K562 (cell line): ENCODE data around the gene MPHOSPH9. TPM values are rescaled to one million over a fixed set of nuclear protein-coding genes. Genes with fewer than 3 reads are reported as not detected.

Experiments
- ATAC-seq: fragments of 200-7000 bp; cut with Tn5 transposase; 3 replicates; pipeline ENCODE4 v1.9.1; 2020; ENCODE audit warnings: moderate library complexity
- BruUV-seq: library from RNA; stranded (reverse); fragments of 400-500 nt; replicated peaks from 2 replicates; lab custom pipeline; 2021; lab: Mats Ljungman, UMichigan
- CTCF ChIA-PET: fragments of 300-600 bp; formaldehyde crosslinking; extraction: SDS; loops from one replicate; lab custom pipeline; 2021; ENCODE audit warnings: low intra/inter-chr PET ratio; lab: Yijun Ruan, JAX
- POLR2A ChIA-PET: fragments of 300-600, 350-650 bp; sonication (Branson Sonifier 250); formaldehyde crosslinking; extraction: SDS; loops from one replicate; lab custom pipeline; 2021; ENCODE audit warnings: antibody characterized with exemption, inconsistent platforms; lab: Yijun Ruan, JAX
- DNase-seq, 4 experiments: peaks; one replicate each; pipeline versions ENCODE4 v3.0.0 to v3.0.0-alpha.2; 2011 to 2018; ENCODE audit warnings: low spot score in 3 of 4, mixed read lengths in 3 of 4; ENCODE audit errors: extremely low read depth in 1 of 4
- FAIRE-seq: peaks from 2 replicates; lab custom pipeline; 2011; peaks lifted over from hg19 to GRCh38; lab: Jason Lieb, UNC
- H2AFZ ChIP-seq: 2 replicates; pipeline ENCODE4 v1.6.0; 2011; ENCODE audit warnings: low read depth, low read length, control low read depth, inconsistent platforms
- H3K27ac ChIP-seq: fragments of 200-600 bp; 3 replicates; pipeline ENCODE4 v1.8.0; 2011; ENCODE audit warnings: low read depth, mild to moderate bottlenecking, control low read depth, inconsistent platforms, low read length, moderate library complexity, mixed read lengths; ENCODE audit errors: extremely low read depth
- H3K27me3 ChIP-seq, 2 experiments: fragments of 300-600 bp in 1 of 2; 2 replicates in 1 of 2; 3 replicates in 1 of 2; pipeline versions ENCODE4 v1.6.0 to v1.8.0; 2011; ENCODE audit warnings: inconsistent platforms in 2 of 2, low read length in 2 of 2, mild to moderate bottlenecking in 1 of 2, mixed read lengths in 1 of 2, moderate library complexity in 1 of 2; ENCODE audit not compliant: control insufficient read depth in 2 of 2, insufficient read depth in 2 of 2
- H3K36me3 ChIP-seq: fragments of 300-600 bp; 3 replicates; pipeline ENCODE4 v1.8.0; 2011; ENCODE audit warnings: mild to moderate bottlenecking, low read length, inconsistent platforms; ENCODE audit not compliant: control insufficient read depth, insufficient read depth
- H3K4me1 ChIP-seq, 2 experiments: fragments of 200-600 bp in 1 of 2; replicated peaks in 1 of 2; 2 replicates in 1 of 2; 3 replicates in 1 of 2; pipeline versions ENCODE4 v1.5.1 to v1.8.0; 2011; ENCODE audit warnings: inconsistent platforms in 2 of 2, low read length in 2 of 2, mild to moderate bottlenecking in 1 of 2, mixed read lengths in 1 of 2, moderate library complexity in 1 of 2; ENCODE audit not compliant: control insufficient read depth in 2 of 2, insufficient read depth in 2 of 2
- H3K4me2 ChIP-seq: 2 replicates; pipeline ENCODE4 v1.6.1; 2011; ENCODE audit warnings: low read length, control low read depth, inconsistent platforms, mixed read lengths; ENCODE audit not compliant: insufficient read depth
- H3K4me3 ChIP-seq: fragments of 200-600 bp; sonication (generic), shearing (Covaris generic); 2 replicates; pipeline ENCODE4 v1.5.1; 2016; ENCODE audit warnings: control low read depth, inconsistent platforms
- H3K79me2 ChIP-seq: fragments of 200-600 bp; 3 replicates; pipeline ENCODE4 v1.8.0; 2011; ENCODE audit warnings: low read length, inconsistent platforms; ENCODE audit not compliant: control insufficient read depth, insufficient read depth
- H3K9ac ChIP-seq, 2 experiments: 2 replicates each; pipeline versions ENCODE4 v1.6.0 to v1.6.1; 2011; ENCODE audit warnings: low read depth in 2 of 2, low read length in 2 of 2, control low read depth in 1 of 2, inconsistent platforms in 1 of 2, mild to moderate bottlenecking in 1 of 2, mixed read lengths in 1 of 2; ENCODE audit not compliant: insufficient read depth in 1 of 2
- H3K9me1 ChIP-seq: one replicate; pipeline ENCODE4 v1.6.0; 2011; ENCODE audit warnings: inconsistent platforms, mild to moderate bottlenecking, low read length, moderate library complexity; ENCODE audit not compliant: control insufficient read depth, insufficient read depth
- H3K9me3 ChIP-seq: replicated peaks from 2 replicates; pipeline ENCODE4 v1.5.1; 2011; ENCODE audit warnings: low read depth, low read length, inconsistent platforms; ENCODE audit not compliant: control insufficient read depth, insufficient read depth
- H4K20me1 ChIP-seq: replicated peaks from 2 replicates; pipeline ENCODE4 v1.6.1; 2011; ENCODE audit warnings: low read length, inconsistent platforms, mixed read lengths; ENCODE audit not compliant: control insufficient read depth, insufficient read depth
- DIDO1 ChIP-seq: fragments of 450-650 bp; IDR thresholded peaks from 2 replicates; pipeline ENCODE4 v1.6.1; 2016; ENCODE audit warnings: low read depth, missing biosample characterization, missing genetic modification characterization
- GABPB2 ChIP-seq: fragments of 250-450 bp; sonication (Bioruptor Pico); conservative IDR thresholded peaks from 2 replicates; pipeline ENCODE4 v1.5.1; 2021; ENCODE audit warnings: mild to moderate bottlenecking
- KHSRP ChIP-seq: fragments of 450-650 bp; IDR thresholded peaks from 2 replicates; pipeline ENCODE4 v1.6.1; 2017
- MCM5 ChIP-seq: fragments of 450-650 bp; IDR thresholded peaks from 2 replicates; pipeline ENCODE4 v1.6.1; 2016; ENCODE audit warnings: low read depth
- MYNN ChIP-seq, 2 experiments: sonication (generic); formaldehyde crosslinking in 1 of 2; IDR thresholded peaks; 2 replicates each; pipeline versions ENCODE4 v1.5.0 to v1.6.1; 2016 to 2020; ENCODE audit warnings: antibody characterized with exemption in 1 of 2, missing genetic modification reagents in 1 of 2
- NFE2L1 ChIP-seq: fragments of 450-650 bp; IDR thresholded peaks from 2 replicates; pipeline ENCODE4 v1.6.1; 2016; ENCODE audit warnings: missing genetic modification characterization, low read depth, mild to moderate bottlenecking, missing compliant biosample characterization, moderate library complexity, borderline replicate concordance
- OTX1 ChIP-seq: fragments of 450-650 bp; formaldehyde crosslinking; IDR thresholded peaks from 2 replicates; pipeline ENCODE4 v1.4.0; 2022; ENCODE audit warnings: mild to moderate bottlenecking
- PHF8 ChIP-seq: fragments of 200-600 bp; sonication (generic); IDR thresholded peaks from 2 replicates; pipeline ENCODE4 v1.6.1; 2012; ENCODE audit warnings: mixed run types, mild to moderate bottlenecking, inconsistent platforms, low read length, moderate library complexity, borderline replicate concordance
- SMARCC2 ChIP-seq: fragments of 450-650 bp; IDR thresholded peaks from 2 replicates; pipeline ENCODE4 v1.6.1; 2017; ENCODE audit warnings: antibody characterized with exemption, moderate library complexity, mild to moderate bottlenecking, low read depth
- ZBTB11 ChIP-seq, 3 experiments: fragments of 200-800 bp in 1 of 3; fragments of 250-450 bp in 1 of 3; fragments of 450-650 bp in 1 of 3; sonication (Bioruptor Pico) in 1 of 3; sonication (Bioruptor generic) in 1 of 3; formaldehyde crosslinking in 1 of 3; IDR thresholded peaks; 2 replicates each; pipeline versions ENCODE4 v1.6.1 to v1.8.0; 2016 to 2022; ENCODE audit warnings: mild to moderate bottlenecking in 2 of 3, missing genetic modification characterization in 2 of 3, missing compliant biosample characterization in 1 of 3, moderate library complexity in 1 of 3
- ZFPM2 ChIP-seq: fragments of 250-450 bp; sonication (Bioruptor Pico); IDR thresholded peaks from 2 replicates; pipeline ENCODE4 v1.5.1; 2022; ENCODE audit warnings: mild to moderate bottlenecking
- ZFX ChIP-seq: sonication (generic); formaldehyde crosslinking; IDR thresholded peaks from 2 replicates; pipeline ENCODE4 v1.8.0; 2022; ENCODE audit warnings: mild to moderate bottlenecking, missing genetic modification reagents, moderate library complexity
- WGBS: fragments of 100-300 bp; shearing (Covaris generic); methylation state at CpG from one replicate; pipeline ENCODE4 v1.1.6; 2016; ENCODE audit warnings: low coverage, mixed read lengths; ENCODE audit not compliant: insufficient coverage; ENCODE audit errors: missing lambda C conversion rate; 5-methylcytosine and 5-hydroxymethylcytosine counted together
- in situ Hi-C: fragments of 300-500 bp; cut with MboI; formaldehyde crosslinking; loops from 4 replicates; pipeline ENCODE4 v1.15.0; 2018; ENCODE audit warnings: inconsistent platforms, mixed read lengths
- intact Hi-C: fragments of 100-400 bp; cut with micrococcal nuclease; formaldehyde crosslinking; loops from 2 replicates; pipeline ENCODE4 v1.14.2; 2022
- polyA plus RNA-seq, 8 experiments: library from polyadenylated mRNA; depleted of rRNA in 4 of 8; stranded (reverse) in 5 of 8; unstranded in 3 of 8; fragments of >200 nt; fragmentation: Nextera tagmentation in 2 of 8; fragmentation: Illumina TruSeq in 1 of 8; extraction: Ambion mirVana in 2 of 8; extraction: Trizol in 1 of 8; gene quantifications; 2 replicates each; pipeline versions ENCODE4 v1.2.1 to v1.2.3, GENCODE V29; 2011 to 2014; ENCODE audit warnings: inconsistent platforms in 1 of 8, missing spikeins in 1 of 8
- total RNA-seq, 7 experiments: library from RNA; depleted of rRNA in 6 of 7; stranded (reverse); fragments of >200 nt in 6 of 7; fragmentation: Illumina TruSeq in 2 of 7; extraction: Trizol in 2 of 7; gene quantifications; 2 replicates each; pipeline versions ENCODE4 v1.2.1 to v1.2.3, GENCODE V29; 2011 to 2021; ENCODE audit warnings: low replicate concordance in 1 of 7

Gene MPHOSPH9
- total and polyA plus RNA-seq, 9 of the 15 experiments (the other 6 are each of a cell fraction or from before 2014, with no cell fraction given) = 14.2 to 103 (median 54.5) TPM

GRCh38 chr12:123143736-123144461, 89.0 kb downstream of the MPHOSPH9 start:
- in situ Hi-C loops (no loop called here), intact Hi-C loops (loop anchor here (10.0 kb wide), 1 partner anchor 159 kb away; the partner anchor contains the start of gene ARL6IP4)
- BruUV-seq = no TSS peak
- H3K4me2 ChIP-seq = no peak overlapping the region
- ATAC-seq (no peak), DNase-seq (no peak), FAIRE-seq (no peak)
- no peak for TF ChIP-seq DIDO1
- TF ChIP-seq PHF8 = no peak
- no peak for TF ChIP-seq OTX1 (CRISPR knock-in tag)
- TF ChIP-seq GABPB2 (CRISPR knock-in tag) = no peak
- TF ChIP-seq ZFX (CRISPR knock-in tag) = no peak
- TF ChIP-seq KHSRP = no peak
- no peak for TF ChIP-seq ZBTB11 (CRISPR knock-in tag; IDR thresholded peaks at IDR 0.05)
- TF ChIP-seq ZFPM2 = no peak
- no peak for TF ChIP-seq NFE2L1 (tag)
- no peak for TF ChIP-seq SMARCC2
- TF ChIP-seq MCM5 = no peak
- TF ChIP-seq MYNN (IDR thresholded peaks at IDR 0.05) = no peak
- TF ChIP-seq MYNN (CRISPR knock-in tag; IDR thresholded peaks at IDR 0.05) = no peak
- H2AFZ ChIP-seq = no peak overlapping the region
- no peak overlapping the region for H3K4me3 ChIP-seq
- H3K9ac ChIP-seq = no peak overlapping the region
- no peaks in the 10 kb centered on the region for H3K27me3 ChIP-seq
- ChIA-PET CTCF (no interaction called here), POLR2A (interaction anchor here (1.1 to 1.4 kb wide), 3 partner anchors 12 to 46 kb away, joined by 3 to 4 read pairs (median 3); no protein-coding TSS in a partner anchor)
- peaks cover 12 to 43% of the 10 kb centered on the region in 2 experiments for H3K4me1 ChIP-seq
- H3K9me1 ChIP-seq = peaks cover under 1% of the 10 kb centered on the region
- H3K27ac ChIP-seq = no peak overlapping the region
- no peaks in the 10 kb centered on the region for H3K9me3 ChIP-seq
- peaks cover 16% of the 10 kb centered on the region; the same call in 2 of the 3 replicates for H3K79me2 ChIP-seq
- 57% methylated on average over 4 of the region's 4 CpGs for WGBS
- H4K20me1 ChIP-seq = peaks cover 5% of the 10 kb centered on the region; the same call in 1 of the 2 replicates
- 0 out of 3 replicates have a peak, but pooled peaks cover 3% of the 10 kb centered on the region for H3K36me3 ChIP-seq
